BLaER1 treated with 17β-estradiol and CSF1 and Interleukin-3, amounts not matched to agents 10 nM and 100 nM (cell line): ENCODE results near the gene POLA1.
"Not testable (repeated sequence)": the region's sequence is repeated elsewhere in the genome, so short reads cannot be mapped to it uniquely, and the experiment has no call there.

Experiments used
- H3K27ac ChIP-seq, 11 experiments: shearing (Covaris generic); formaldehyde crosslinking; 2 replicates each; pipeline ENCODE4 v1.8.1; 2022
- H3K27me3 ChIP-seq, 11 experiments: shearing (Covaris generic); formaldehyde crosslinking; 2 replicates each; pipeline ENCODE4 v1.8.1; 2022
- H3K36me3 ChIP-seq, 11 experiments: shearing (Covaris generic); formaldehyde crosslinking; 2 replicates each; pipeline ENCODE4 v1.8.1; 2022
- H3K4me1 ChIP-seq, 10 experiments: shearing (Covaris generic); formaldehyde crosslinking; 2 replicates each; pipeline ENCODE4 v1.8.1; 2022
- H3K4me2 ChIP-seq, 11 experiments: shearing (Covaris generic); formaldehyde crosslinking; 2 replicates each; pipeline ENCODE4 v1.8.1; 2022
- H3K4me3 ChIP-seq, 10 experiments: shearing (Covaris generic); formaldehyde crosslinking; 2 replicates each; pipeline ENCODE4 v1.8.1; 2022
- H3K9ac ChIP-seq, 11 experiments: shearing (Covaris generic); formaldehyde crosslinking; 2 replicates each; pipeline ENCODE4 v1.8.1; 2022
- H3K9me3 ChIP-seq, 11 experiments: shearing (Covaris generic); formaldehyde crosslinking; replicated peaks in 1 of 11; 2 replicates each; pipeline ENCODE4 v1.8.1; 2022
- H4K20me1 ChIP-seq, 11 experiments: shearing (Covaris generic); formaldehyde crosslinking; 2 replicates each; pipeline ENCODE4 v1.8.1; 2022
- Cebpa-rat ChIP-seq, 11 experiments: shearing (Covaris generic); IDR thresholded peaks; 2 replicates each; pipeline ENCODE4 v1.8.1; 2022

The POLA1 gene, protein sequence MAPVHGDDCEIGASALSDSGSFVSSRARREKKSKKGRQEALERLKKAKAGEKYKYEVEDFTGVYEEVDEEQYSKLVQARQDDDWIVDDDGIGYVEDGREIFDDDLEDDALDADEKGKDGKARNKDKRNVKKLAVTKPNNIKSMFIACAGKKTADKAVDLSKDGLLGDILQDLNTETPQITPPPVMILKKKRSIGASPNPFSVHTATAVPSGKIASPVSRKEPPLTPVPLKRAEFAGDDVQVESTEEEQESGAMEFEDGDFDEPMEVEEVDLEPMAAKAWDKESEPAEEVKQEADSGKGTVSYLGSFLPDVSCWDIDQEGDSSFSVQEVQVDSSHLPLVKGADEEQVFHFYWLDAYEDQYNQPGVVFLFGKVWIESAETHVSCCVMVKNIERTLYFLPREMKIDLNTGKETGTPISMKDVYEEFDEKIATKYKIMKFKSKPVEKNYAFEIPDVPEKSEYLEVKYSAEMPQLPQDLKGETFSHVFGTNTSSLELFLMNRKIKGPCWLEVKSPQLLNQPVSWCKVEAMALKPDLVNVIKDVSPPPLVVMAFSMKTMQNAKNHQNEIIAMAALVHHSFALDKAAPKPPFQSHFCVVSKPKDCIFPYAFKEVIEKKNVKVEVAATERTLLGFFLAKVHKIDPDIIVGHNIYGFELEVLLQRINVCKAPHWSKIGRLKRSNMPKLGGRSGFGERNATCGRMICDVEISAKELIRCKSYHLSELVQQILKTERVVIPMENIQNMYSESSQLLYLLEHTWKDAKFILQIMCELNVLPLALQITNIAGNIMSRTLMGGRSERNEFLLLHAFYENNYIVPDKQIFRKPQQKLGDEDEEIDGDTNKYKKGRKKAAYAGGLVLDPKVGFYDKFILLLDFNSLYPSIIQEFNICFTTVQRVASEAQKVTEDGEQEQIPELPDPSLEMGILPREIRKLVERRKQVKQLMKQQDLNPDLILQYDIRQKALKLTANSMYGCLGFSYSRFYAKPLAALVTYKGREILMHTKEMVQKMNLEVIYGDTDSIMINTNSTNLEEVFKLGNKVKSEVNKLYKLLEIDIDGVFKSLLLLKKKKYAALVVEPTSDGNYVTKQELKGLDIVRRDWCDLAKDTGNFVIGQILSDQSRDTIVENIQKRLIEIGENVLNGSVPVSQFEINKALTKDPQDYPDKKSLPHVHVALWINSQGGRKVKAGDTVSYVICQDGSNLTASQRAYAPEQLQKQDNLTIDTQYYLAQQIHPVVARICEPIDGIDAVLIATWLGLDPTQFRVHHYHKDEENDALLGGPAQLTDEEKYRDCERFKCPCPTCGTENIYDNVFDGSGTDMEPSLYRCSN (N-terminal part only)

DNA sequence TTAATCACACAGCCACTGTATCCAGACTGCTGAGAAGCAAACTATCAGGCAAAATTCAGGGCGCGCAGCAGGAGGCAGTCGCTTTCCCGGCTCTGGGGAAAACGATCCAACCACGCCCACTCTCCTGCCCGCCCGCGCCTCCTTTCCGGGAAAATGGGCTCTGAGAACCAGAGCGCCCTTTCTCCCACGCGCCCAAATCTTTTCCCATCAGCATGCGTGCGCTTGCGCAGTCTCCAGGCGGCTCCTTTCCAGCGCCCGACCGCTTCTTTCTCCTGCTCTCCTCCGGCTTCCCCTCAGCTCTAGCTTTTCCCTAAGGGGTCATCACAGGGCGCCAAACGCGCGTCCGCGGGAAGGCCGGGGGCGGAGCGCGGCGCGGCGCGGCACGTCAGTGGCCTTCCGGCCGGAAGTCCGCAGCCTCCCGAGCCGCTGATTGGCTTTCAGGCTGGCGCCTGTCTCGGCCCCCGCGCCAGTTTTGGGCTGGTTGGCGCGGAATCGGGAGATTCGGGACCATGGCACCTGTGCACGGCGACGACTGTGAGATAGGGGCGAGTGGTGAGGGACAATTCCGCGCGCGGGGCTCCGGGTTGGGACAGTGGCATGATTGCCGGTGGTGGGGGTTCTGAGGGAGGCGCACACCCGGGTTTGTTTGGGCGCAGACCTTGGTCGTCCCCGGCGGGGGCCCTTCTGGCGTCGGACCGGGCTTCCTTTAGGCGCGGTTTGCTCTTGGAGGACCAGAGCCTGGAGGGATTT lies at the start of gene POLA1:
POLA1 (plus strand) TSS at position 466 of the 750 bp plus-strand sequence; CDS start at position 510, 44 bp downstream.
- H3K4me1 ChIP-seq, result peaks cover 5 to 20% (median 14%) of the 10 kb centered on the region in 10 experiments; a peak in 15 of 20 replicates
- peak within 1 kb of the TSS; percentile 50 to 85 (median 78); a peak in 21 of 22 replicates for H3K27ac ChIP-seq
- H3K4me3 ChIP-seq, result peak within 1 kb of the TSS; percentile 64 to 80 (median 76)
- H3K4me2 ChIP-seq, result peak within 1 kb of the TSS; percentile 61 to 79 (median 68)
- H3K9me3 ChIP-seq, result no peaks in the 10 kb centered on the region
- peaks cover 0 to 40% (median 27%) of the 10 kb centered on the region in 11 experiments; a peak in 14 of 22 replicates for H4K20me1 ChIP-seq
- peaks cover 0 to 8% (median 0%) of the 10 kb centered on the region in 11 experiments; a peak in 2 of 22 replicates for H3K27me3 ChIP-seq
- peaks cover 0 to 11% (median 0%) of the 10 kb centered on the region in 11 experiments; a peak in 2 of 22 replicates for H3K36me3 ChIP-seq
- H3K9ac ChIP-seq, result peak within 1 kb of the TSS; percentile 75 to 87 (median 83)
- TF ChIP-seq Cebpa-rat (IDR thresholded peaks at IDR 0.05), result no peak

DNA sequence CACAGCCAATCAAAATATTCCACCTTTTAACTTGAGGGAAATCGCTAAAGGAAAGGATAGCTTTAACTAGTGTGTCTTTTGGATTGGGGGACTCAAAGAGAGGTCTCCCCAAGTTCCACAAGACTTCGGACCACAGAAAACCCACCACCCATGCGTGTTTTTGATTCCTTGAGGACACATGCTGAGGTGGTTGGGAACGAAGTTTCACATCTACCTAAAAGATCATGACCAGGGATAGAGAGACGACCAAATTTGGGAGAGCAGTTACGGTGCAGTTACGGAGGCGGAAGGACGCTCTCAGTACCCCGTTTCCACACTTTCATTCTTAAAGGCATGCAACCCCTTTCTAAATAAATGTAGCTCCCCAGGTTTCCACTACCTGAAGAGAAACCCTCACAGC lies 47.7 kb upstream of the POLA1 start:
- no peak overlapping the region for H3K4me3 ChIP-seq
- H4K20me1 ChIP-seq, result no peaks in the 10 kb centered on the region
- H3K36me3 ChIP-seq, result no peaks in the 10 kb centered on the region
- no peak overlapping the region for H3K9ac ChIP-seq
- H3K9me3 ChIP-seq, result 0 out of 22 replicates have a peak, but pooled peaks cover 0 to 6% (median 0%) of the 10 kb centered on the region in 11 experiments
- H3K4me1 ChIP-seq, result peaks cover 6 to 8% (median 7%) of the 10 kb centered on the region in 10 experiments; a peak in 11 of 20 replicates
- TF ChIP-seq Cebpa-rat (IDR thresholded peaks at IDR 0.05), result no peak
- H3K27me3 ChIP-seq, result peaks cover 15 to 44% (median 34%) of the 10 kb centered on the region in 11 experiments
- peak overlapping the region in 3 of 11 experiments; percentile 3 to 32 (median 7); a peak in 3 of 22 replicates for H3K4me2 ChIP-seq
- no peak overlapping the region for H3K27ac ChIP-seq

DNA sequence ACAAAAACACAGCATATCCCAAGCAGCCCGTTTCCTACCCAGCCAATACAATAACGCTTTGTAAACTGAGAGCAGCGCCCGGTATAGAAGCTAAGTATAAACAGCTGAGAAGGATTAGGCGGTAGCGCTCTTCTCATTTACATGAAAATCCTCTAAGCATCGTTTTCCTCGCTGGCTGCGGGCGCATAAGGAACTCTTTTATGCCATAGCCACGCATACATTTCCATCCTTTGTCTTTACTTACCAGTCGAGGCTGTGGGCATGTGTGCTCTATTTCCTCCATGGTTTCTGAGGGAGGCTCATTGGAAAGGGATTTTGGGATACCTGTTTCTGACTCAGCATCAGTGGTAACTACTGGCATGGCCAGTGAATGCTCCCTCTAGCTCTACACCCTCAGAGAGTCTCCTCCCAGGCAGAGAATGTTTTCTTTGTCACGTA lies 47.0 kb upstream of the POLA1 start:
- Histone ChIP-seq H3K27me3 (peaks cover 15 to 43% (median 34%) of the 10 kb centered on the region in 11 experiments), H3K9me3 (0 out of 22 replicates have a peak, but pooled peaks cover 0 to 6% (median 0%) of the 10 kb centered on the region in 11 experiments), H3K4me1 (peaks cover 6 to 8% (median 7%) of the 10 kb centered on the region in 10 experiments; a peak in 11 of 20 replicates), H3K27ac (no peak overlapping the region), H3K4me2 (peak overlapping the region in 7 of 11 experiments; percentile 23 to 74 (median 64); a peak in 8 of 22 replicates), H3K36me3 (no peaks in the 10 kb centered on the region), H3K9ac (no peak overlapping the region), H4K20me1 (no peaks in the 10 kb centered on the region), H3K4me3 (no peak overlapping the region)
- no peak for TF ChIP-seq Cebpa-rat (IDR thresholded peaks at IDR 0.05)

DNA sequence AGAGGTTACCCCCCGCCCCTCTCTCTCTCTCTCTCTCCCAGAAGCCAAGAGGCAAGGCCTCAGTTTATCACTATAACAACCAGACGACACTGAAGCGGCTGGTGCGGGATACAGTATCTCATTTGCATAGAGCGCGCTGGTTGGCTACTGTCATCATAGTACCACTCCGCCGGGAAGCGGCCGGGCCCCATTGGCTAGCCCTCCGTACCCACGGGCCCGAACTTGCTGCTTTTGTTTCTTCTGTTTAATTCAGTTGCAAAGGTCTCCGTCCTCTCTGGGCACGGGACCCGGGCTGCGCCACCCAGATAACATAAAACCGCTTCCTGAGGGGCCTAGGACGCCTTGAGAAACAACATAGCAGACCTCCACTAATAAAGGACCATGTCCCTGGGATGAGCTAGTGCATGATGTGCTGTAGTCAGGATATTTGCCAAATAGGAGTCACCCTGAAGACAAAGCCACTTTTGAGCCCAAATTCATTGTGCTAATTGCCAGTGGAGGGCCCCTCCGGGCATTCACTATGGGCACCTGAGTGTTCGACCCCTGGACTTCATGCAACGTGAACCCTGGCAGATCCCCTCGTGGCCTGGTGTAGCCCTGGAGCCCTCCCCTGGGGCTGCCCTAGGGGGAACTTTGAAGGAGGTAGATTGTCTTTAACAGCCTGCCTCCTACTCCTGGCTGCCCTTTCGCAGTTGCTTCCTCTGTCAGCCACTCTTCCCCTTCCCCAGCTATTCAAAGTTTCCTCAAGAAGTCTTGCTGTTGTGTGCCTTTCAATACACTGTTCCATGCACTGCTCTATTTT lies 46.3 kb upstream of the POLA1 start, which contains the start of gene PCYT1B:
PCYT1B (minus strand) TSS at position 91 of the 802 bp plus-strand sequence. CDS start 242 bp downstream, outside the sequence.
- Histone ChIP-seq H4K20me1 (no peaks in the 10 kb centered on the region), H3K4me2 (peak within 1 kb of the TSS; percentile 44 to 74 (median 62)), H3K9ac (peak within 1 kb of the TSS in 2 of 11 experiments; percentile 4 to 32; a peak in 1 of 22 replicates), H3K4me3 (peak within 1 kb of the TSS in 4 of 10 experiments; percentile 21 to 49 (median 24); a peak in 7 of 20 replicates), H3K9me3 (0 out of 22 replicates have a peak, but pooled peaks cover 0 to 6% (median 0%) of the 10 kb centered on the region in 11 experiments), H3K27me3 (peaks cover 15 to 38% (median 34%) of the 10 kb centered on the region in 11 experiments), H3K36me3 (no peaks in the 10 kb centered on the region), H3K27ac (no peak within 1 kb of the TSS), H3K4me1 (peaks cover 6 to 8% (median 7%) of the 10 kb centered on the region in 10 experiments; a peak in 11 of 20 replicates)
- TF ChIP-seq Cebpa-rat (IDR thresholded peaks at IDR 0.05), result no peak

DNA sequence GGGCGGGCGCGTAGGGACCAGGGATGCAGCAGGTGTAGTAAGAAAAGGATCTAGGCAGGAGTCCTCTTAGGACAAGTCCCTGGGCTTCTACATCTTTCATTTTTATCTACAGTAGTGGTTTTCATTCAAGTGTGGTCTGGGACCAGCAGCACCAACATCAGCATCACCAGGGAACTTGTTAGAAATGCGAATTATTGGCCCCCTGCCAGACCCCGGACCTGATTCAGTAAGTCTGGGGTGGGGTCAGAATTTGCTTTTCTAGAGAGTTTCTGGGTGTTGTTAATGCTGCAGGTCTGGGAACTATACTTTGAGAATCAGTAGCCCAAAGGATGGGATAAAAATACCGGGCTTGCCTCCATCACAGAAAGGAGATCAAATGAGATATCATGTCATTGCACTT lies 45.2 kb upstream of the POLA1 start:
- Histone ChIP-seq H4K20me1 (no peaks in the 10 kb centered on the region), H3K36me3 (no peaks in the 10 kb centered on the region), H3K4me1 (peaks cover 6 to 8% (median 7%) of the 10 kb centered on the region in 10 experiments; a peak in 11 of 20 replicates), H3K27me3 (peaks cover 15 to 37% (median 29%) of the 10 kb centered on the region in 11 experiments), H3K4me3 (no peak overlapping the region), H3K9me3 (0 out of 22 replicates have a peak, but pooled peaks cover 0 to 6% (median 0%) of the 10 kb centered on the region in 11 experiments), H3K4me2 (no peak overlapping the region), H3K9ac (no peak overlapping the region), H3K27ac (no peak overlapping the region)
- no peak for TF ChIP-seq Cebpa-rat (IDR thresholded peaks at IDR 0.05)

DNA sequence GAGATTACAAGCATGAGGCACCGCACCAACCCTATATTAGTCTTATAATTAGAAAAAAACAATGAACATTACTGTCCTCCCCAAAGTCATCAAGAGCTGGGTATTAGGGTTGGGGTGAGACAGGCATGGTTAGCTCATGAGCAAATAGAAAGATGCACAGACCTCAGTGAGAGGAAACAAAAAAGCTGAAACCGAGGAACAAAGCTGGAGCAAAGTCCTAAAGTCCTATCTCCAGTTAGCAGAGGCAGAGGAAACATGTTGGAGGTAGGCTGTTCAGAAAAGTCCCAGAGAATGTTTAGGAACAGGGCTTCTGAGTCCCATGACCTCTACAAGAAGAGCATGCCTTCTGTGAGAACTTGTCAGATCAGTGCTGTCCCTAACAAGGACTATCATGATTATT lies 41.9 kb upstream of the POLA1 start:
- Histone ChIP-seq H3K9me3 (0 out of 22 replicates have a peak, but pooled peaks cover 0 to 3% (median 0%) of the 10 kb centered on the region in 11 experiments), H3K4me2 (no peak overlapping the region), H3K9ac (no peak overlapping the region), H3K4me1 (peaks cover 0 to 8% (median 7%) of the 10 kb centered on the region in 10 experiments; a peak in 9 of 20 replicates), H3K27ac (no peak overlapping the region), H3K36me3 (no peaks in the 10 kb centered on the region), H3K4me3 (no peak overlapping the region), H3K27me3 (peaks cover 2 to 23% (median 13%) of the 10 kb centered on the region in 11 experiments; a peak in 21 of 22 replicates), H4K20me1 (no peaks in the 10 kb centered on the region)
- no peak for TF ChIP-seq Cebpa-rat (IDR thresholded peaks at IDR 0.05)

DNA sequence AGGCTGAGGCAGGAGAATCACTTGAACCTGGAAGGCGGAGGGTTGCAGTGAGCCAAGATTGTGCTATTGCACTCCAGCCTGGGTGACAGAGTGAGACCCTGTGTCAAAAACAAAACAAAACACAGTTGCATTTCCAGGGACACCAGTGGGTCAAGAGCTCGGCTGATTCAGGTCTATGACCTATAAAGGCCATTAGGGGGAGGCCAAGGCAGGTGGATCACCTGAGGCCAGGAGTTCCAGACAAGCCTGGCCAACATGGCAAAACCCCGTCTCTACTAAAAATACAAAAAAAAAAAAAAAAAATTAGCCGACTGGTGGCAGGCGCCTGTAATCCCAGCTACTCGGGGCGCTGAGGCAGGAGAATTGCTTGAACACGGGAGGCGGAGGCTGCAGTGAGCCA lies 38.0 kb upstream of the POLA1 start:
- H3K27ac ChIP-seq, H3K4me3 ChIP-seq, H3K9ac ChIP-seq, H3K4me2 ChIP-seq, H3K27me3 ChIP-seq, H3K9me3 ChIP-seq, H3K36me3 ChIP-seq, H4K20me1 ChIP-seq, H3K4me1 ChIP-seq: not testable (repeated sequence)
